T-cell (primary cell): ENCODE data around the gene TMEM263. TPM values are rescaled to one million over a fixed set of nuclear protein-coding genes. Genes with fewer than 3 reads are reported as not detected.

Source experiments
- ATAC-seq, 4 experiments: fragments of 200-7000 bp in 3 of 4; fragments of 150-1000 bp in 1 of 4; cut with Tn5 transposase; replicated peaks in 1 of 4; 1 replicate in 3 of 4; 2 replicates in 1 of 4; pipeline ENCODE4 v1.10.0; 2021; ENCODE audit warnings: moderate library complexity in 3 of 4, mild to moderate bottlenecking in 2 of 4, moderate number of reproducible peaks in 1 of 4
- CTCF ChIA-PET, 2 donors: fragments of 300-600 bp; sonication (Branson Sonifier 250); formaldehyde crosslinking; loops; one replicate each; lab custom pipeline; 2022; ENCODE audit warnings: antibody characterized with exemption in 2 of 2; lab: Charles Lee
- POLR2A ChIA-PET, 2 donors: fragments of 300-600 bp; sonication (Branson Sonifier 250); formaldehyde crosslinking; loops; one replicate each; lab custom pipeline; 2022; ENCODE audit warnings: antibody characterized with exemption in 2 of 2; lab: Charles Lee
- DNase-seq, 35 experiments: peaks; one replicate each; pipeline versions ENCODE4 v3.0.0 to v3.0.0-alpha.2; 2013 to 2023
- H3K27ac ChIP-seq: one replicate; pipeline ENCODE4 v1.5.1; 2013; ENCODE audit warnings: low read length
- H3K27me3 ChIP-seq, 2 experiments: replicated peaks in 1 of 2; 1 replicate in 1 of 2; 2 replicates in 1 of 2; pipeline versions ENCODE4 v1.6.1 to v1.7.0; 2013; ENCODE audit warnings: low read length in 1 of 2, mixed read lengths in 1 of 2; ENCODE audit not compliant: control insufficient read depth in 2 of 2, insufficient read depth in 2 of 2; ENCODE audit errors: extremely low read depth in 1 of 2
- H3K36me3 ChIP-seq, 2 donors: 1 replicate in 1 of 2; 2 replicates in 1 of 2; pipeline versions ENCODE4 v1.6.1 to v1.7.0; 2013; ENCODE audit warnings: low read length in 1 of 2; ENCODE audit not compliant: control insufficient read depth in 2 of 2, insufficient read depth in 1 of 2; ENCODE audit errors: extremely low read depth in 1 of 2
- H3K4me1 ChIP-seq, 2 experiments: 1 replicate in 1 of 2; 2 replicates in 1 of 2; pipeline versions ENCODE4 v1.6.1 to v1.7.0; 2013; ENCODE audit warnings: low read length in 2 of 2, mixed read lengths in 1 of 2; ENCODE audit not compliant: insufficient read depth in 2 of 2, control insufficient read depth in 1 of 2; ENCODE audit errors: extremely low read depth in 1 of 2
- H3K4me3 ChIP-seq, 2 donors: 1 replicate in 1 of 2; 2 replicates in 1 of 2; pipeline versions ENCODE4 v1.5.1 to v1.7.0; 2013; ENCODE audit warnings: mild to moderate bottlenecking in 2 of 2, low read length in 1 of 2, moderate library complexity in 1 of 2; ENCODE audit not compliant: control insufficient read depth in 1 of 2; ENCODE audit errors: extremely low read depth in 1 of 2
- H3K9me3 ChIP-seq: 2 replicates; pipeline ENCODE4 v1.7.0; 2013
- H3K27ac Mint-ChIP-seq, 2 donors: one replicate each; pipeline ENCODE4 v1.8.0; 2020 to 2021; ENCODE audit warnings: mild to moderate bottlenecking in 2 of 2, mixed read lengths in 2 of 2
- H3K27me3 Mint-ChIP-seq, 2 donors: one replicate each; pipeline ENCODE4 v1.8.0; 2021 to 2022; ENCODE audit warnings: mixed read lengths in 2 of 2
- H3K36me3 Mint-ChIP-seq: one replicate; pipeline ENCODE4 v1.8.0; 2021; ENCODE audit warnings: mixed read lengths
- H3K4me1 Mint-ChIP-seq, 3 donors: one replicate each; pipeline ENCODE4 v1.8.0; 2020 to 2022; ENCODE audit warnings: mixed read lengths in 3 of 3, mild to moderate bottlenecking in 1 of 3
- H3K4me3 Mint-ChIP-seq, 3 donors: one replicate each; pipeline ENCODE4 v1.8.0; 2020 to 2022; ENCODE audit warnings: mild to moderate bottlenecking in 3 of 3, mixed read lengths in 3 of 3, moderate library complexity in 3 of 3
- H3K9me3 Mint-ChIP-seq, 3 donors: one replicate each; pipeline ENCODE4 v1.8.0; 2020 to 2022; ENCODE audit warnings: mixed read lengths in 3 of 3
- WGBS: methylation state at CpG from one replicate; pipeline ENCODE4 v1.1.5; 2013; ENCODE audit warnings: missing lambda C conversion rate; ENCODE audit not compliant: insufficient coverage; 5-methylcytosine and 5-hydroxymethylcytosine counted together
- total RNA-seq, 35 experiments: library from RNA in 6 of 35; stranded (reverse) in 6 of 35; fragments of 120-200 nt in 1 of 35; gene quantifications; one replicate each; pipeline versions ENCODE4 v1.2.1 to v1.2.4 and lab custom pipeline; 2013 to 2026

TMEM263 gene
- total RNA-seq, 5 donors from 2014 or later (not counting 1 experiment from before 2014, with no cell fraction given), result 29.8 to 36.5 (median 31.2) TPM

GRCh38 chr12:106964526-106964925 lies 8.8 kb downstream of the TMEM263 start:
- no peaks in the 10 kb centered on the region for H3K27me3 ChIP-seq
- ATAC-seq (no peak), DNase-seq (no peak)
- Mint-ChIP-seq H3K27ac (no peak overlapping the region), H3K36me3 (peaks cover 46% of the 10 kb centered on the region), H3K4me3 (no peak overlapping the region), H3K27me3 (no peaks in the 10 kb centered on the region), H3K4me1 (peaks cover 41 to 42% (median 41%) of the 10 kb centered on the region in 3 donors), H3K9me3 (no peaks in the 10 kb centered on the region)
- ChIA-PET POLR2A (no interaction called here), CTCF (interaction anchor here in 1 of 2 donors (0.6 kb wide), 1 partner anchor 915 kb away, joined by 3 read pairs; no protein-coding TSS in a partner anchor)
- H3K9me3 ChIP-seq, result no peaks in the 10 kb centered on the region
- H3K4me1 ChIP-seq, result peaks cover 0 to 2% of the 10 kb centered on the region in 2 experiments
- no peak overlapping the region for H3K27ac ChIP-seq
- H3K36me3 ChIP-seq, result peaks cover 0 to 18% of the 10 kb centered on the region in 2 donors
- H3K4me3 ChIP-seq, result no peak overlapping the region
- WGBS, result no CpG with 5 or more reads among the region's 2 CpGs

- Mint-ChIP-seq H3K27me3 (no peaks in the 10 kb centered on the region), H3K4me3 (no peak overlapping the region), H3K36me3 (peaks cover 51% of the 10 kb centered on the region), H3K27ac (peak overlapping the region; percentile 7 to 35), H3K4me1 (peaks cover 11 to 23% (median 19%) of the 10 kb centered on the region in 3 donors), H3K9me3 (no peaks in the 10 kb centered on the region)
- Histone ChIP-seq H3K4me1 (no peaks in the 10 kb centered on the region), H3K36me3 (peaks cover 3 to 20% of the 10 kb centered on the region in 2 donors), H3K27me3 (no peaks in the 10 kb centered on the region), H3K4me3 (no peak overlapping the region), H3K9me3 (no peaks in the 10 kb centered on the region), H3K27ac (no peak overlapping the region)
- no CpG with 5 or more reads among the region's 2 CpGs for WGBS
- CTCF ChIA-PET, result interaction anchor here in 1 of 2 donors (0.7 kb wide), 1 partner anchor 129 kb away, joined by 4 read pairs; no protein-coding TSS in a partner anchor
- no peak for DNase-seq
- POLR2A ChIA-PET, result no interaction called here
- no peak for ATAC-seq
Observed at GRCh38 chr12:106971065-106971464, 15.4 kb downstream of the TMEM263 start.

- H3K27me3 Mint-ChIP-seq, result no peaks in the 10 kb centered on the region
- POLR2A ChIA-PET, result no interaction called here
- no peak for DNase-seq
Observed at GRCh38 chr12:106973545-106973944, 17.8 kb downstream of the TMEM263 start.

GRCh38 chr12:106974511-106974910 lies 18.8 kb downstream of the TMEM263 start:
- no peaks in the 10 kb centered on the region for H3K27me3 ChIP-seq
- H3K4me1 Mint-ChIP-seq, result peaks cover 8 to 19% (median 16%) of the 10 kb centered on the region in 3 donors
- H3K27ac ChIP-seq, result no peak overlapping the region
- H3K36me3 Mint-ChIP-seq, result peaks cover 41% of the 10 kb centered on the region
- no peaks in the 10 kb centered on the region for H3K4me1 ChIP-seq
- POLR2A ChIA-PET, result no interaction called here
- no peak overlapping the region for H3K27ac Mint-ChIP-seq
- no peak overlapping the region for H3K4me3 ChIP-seq
- H3K27me3 Mint-ChIP-seq, result no peaks in the 10 kb centered on the region
- DNase-seq, result no peak
- H3K36me3 ChIP-seq, result peaks cover 3 to 8% of the 10 kb centered on the region in 2 donors
- no CpG with 5 or more reads among the region's 3 CpGs for WGBS
- CTCF ChIA-PET, result no interaction called here
- ATAC-seq, result no peak
- H3K9me3 Mint-ChIP-seq, result no peaks in the 10 kb centered on the region
- no peaks in the 10 kb centered on the region for H3K9me3 ChIP-seq
- H3K4me3 Mint-ChIP-seq, result no peak overlapping the region

More at GRCh38 chr12:106973545-106973944, 17.8 kb downstream of the TMEM263 start:
- Mint-ChIP-seq H3K9me3 (no peaks in the 10 kb centered on the region), H3K4me3 (no peak overlapping the region), H3K27ac (peak overlapping the region in 1 of 2 donors; percentile 22), H3K4me1 (peaks cover 8 to 19% (median 16%) of the 10 kb centered on the region in 3 donors), H3K36me3 (peaks cover 39% of the 10 kb centered on the region)
- H3K27ac ChIP-seq, result no peak overlapping the region
- H3K27me3 ChIP-seq, result no peaks in the 10 kb centered on the region
- no peaks in the 10 kb centered on the region for H3K4me1 ChIP-seq
- no peak for ATAC-seq
- CTCF ChIA-PET, result no interaction called here
- H3K9me3 ChIP-seq, result no peaks in the 10 kb centered on the region
- H3K4me3 ChIP-seq, result no peak overlapping the region
- peaks cover 3 to 8% of the 10 kb centered on the region in 2 donors for H3K36me3 ChIP-seq

GRCh38 chr12:106975098-106975497 lies 19.4 kb downstream of the TMEM263 start:
- no peaks in the 10 kb centered on the region for H3K9me3 ChIP-seq
- no peak overlapping the region for H3K4me3 Mint-ChIP-seq
- H3K36me3 Mint-ChIP-seq, result peaks cover 37% of the 10 kb centered on the region
- no peak overlapping the region for H3K27ac ChIP-seq
- H3K4me1 Mint-ChIP-seq, result peaks cover 8 to 16% (median 16%) of the 10 kb centered on the region in 3 donors
- DNase-seq (no peak), ATAC-seq (no peak)
- no peaks in the 10 kb centered on the region for H3K4me1 ChIP-seq
- 100% methylated on average over 5 of the region's 8 CpGs for WGBS
- no peaks in the 10 kb centered on the region for H3K27me3 ChIP-seq
- H3K4me3 ChIP-seq, result no peak overlapping the region
- no peak overlapping the region for H3K27ac Mint-ChIP-seq
- no peaks in the 10 kb centered on the region for H3K9me3 Mint-ChIP-seq
- no peaks in the 10 kb centered on the region for H3K27me3 Mint-ChIP-seq
- peaks cover 3 to 8% of the 10 kb centered on the region in 2 donors for H3K36me3 ChIP-seq
- CTCF ChIA-PET, result interaction anchor here in 1 of 2 donors (0.6 kb wide), 1 partner anchor 61 kb away, joined by 4 read pairs; no protein-coding TSS in a partner anchor
- POLR2A ChIA-PET, result interaction anchor here in 1 of 2 donors (0.6 kb wide), 1 partner anchor 49 kb away, joined by 3 read pairs; no protein-coding TSS in a partner anchor

- H3K4me1 Mint-ChIP-seq, result peaks cover 9 to 13% (median 12%) of the 10 kb centered on the region in 3 donors
- Histone ChIP-seq H3K27me3 (no peaks in the 10 kb centered on the region), H3K27ac (no peak overlapping the region), H3K4me3 (no peak overlapping the region), H3K36me3 (peaks cover 0 to 3% of the 10 kb centered on the region in 2 donors), H3K4me1 (no peaks in the 10 kb centered on the region), H3K9me3 (no peaks in the 10 kb centered on the region)
- H3K9me3 Mint-ChIP-seq, result no peaks in the 10 kb centered on the region
- H3K4me3 Mint-ChIP-seq, result no peak overlapping the region
- DNase-seq, result no peak
- ChIA-PET CTCF (no interaction called here), POLR2A (interaction anchor here in 1 of 2 donors (0.7 kb wide), 1 partner anchor 10 kb away, joined by 10 read pairs; no protein-coding TSS in a partner anchor)
- peaks cover 31% of the 10 kb centered on the region for H3K36me3 Mint-ChIP-seq
- H3K27me3 Mint-ChIP-seq, result no peaks in the 10 kb centered on the region
- H3K27ac Mint-ChIP-seq, result peak overlapping the region; percentile 3 to 10
- WGBS, result 94% methylated on average over 2 of the region's 3 CpGs
- no peak for ATAC-seq
Observed at GRCh38 chr12:106975993-106976658, 20.4 kb downstream of the TMEM263 start.
